ENCODE data around the gene TPI1. TPM values are rescaled to one million over a fixed set of nuclear protein-coding genes. Genes with fewer than 3 reads are reported as not detected.
"Not testable (repeated sequence)": the region's sequence is repeated elsewhere in the genome, so short reads cannot be mapped to it uniquely, and the experiment has no call there.

TPI1 gene
- total RNA-seq, 2 donors from 2014 or later = 140 to 144 TPM

- Mint-ChIP-seq H3K27me3 (no peaks in the 10 kb centered on the region), H3K4me1 (peaks cover 58% of the 10 kb centered on the region), H3K4me3 (peak overlapping the region; percentile 94), H3K36me3 (ENCODE audit: low read depth) (peaks cover 3% of the 10 kb centered on the region), H3K27ac (peak overlapping the region; percentile 93)
- no peaks in the 10 kb centered on the region for H3K9me3 ChIP-seq (ENCODE audit: control insufficient read depth, low read length, poor library complexity, severe bottlenecking)
- ATAC-seq (no peak), DNase-seq (peak in 1 of 3 donors; percentile 33)
Observed at GRCh38 chr12:6871052-6871957, 4.0 kb downstream of the TPI1 start.

GRCh38 chr12:6872073-6873048 is 5.0 kb downstream of the TPI1 start:
- no peaks in the 10 kb centered on the region for H3K9me3 ChIP-seq (ENCODE audit: control insufficient read depth, low read length, poor library complexity, severe bottlenecking)
- Mint-ChIP-seq H3K4me3 (peak overlapping the region; percentile 94), H3K27me3 (no peaks in the 10 kb centered on the region), H3K27ac (peak overlapping the region; percentile 93), H3K4me1 (peaks cover 56% of the 10 kb centered on the region), H3K36me3 (ENCODE audit: low read depth) (peaks cover 6% of the 10 kb centered on the region)
- ATAC-seq (peak; percentile 46), DNase-seq (peak; percentile 78 to 82 (median 81))

GRCh38 chr12:6873094-6874014 is 6.0 kb downstream of the TPI1 start, which contains the start of gene SPSB2:
SPSB2 (minus strand) TSS chr12:6873303; CDS start chr12:6872901, 402 bp downstream.
- Mint-ChIP-seq H3K36me3 (ENCODE audit: low read depth) (peaks cover 6% of the 10 kb centered on the region), H3K27ac (peak within 1 kb of the TSS; percentile 93), H3K4me1 (peaks cover 51% of the 10 kb centered on the region), H3K27me3 (no peaks in the 10 kb centered on the region), H3K4me3 (peak within 1 kb of the TSS; percentile 94)
- no peaks in the 10 kb centered on the region for H3K9me3 ChIP-seq (ENCODE audit: control insufficient read depth, low read length, poor library complexity, severe bottlenecking)
- DNase-seq (peak; percentile 99 to 100 (median 99)), ATAC-seq (peak; percentile 93)

GRCh38 chr12:6874015-6874368 is 6.7 kb downstream of the TPI1 start:
- ATAC-seq; H3K36me3 Mint-ChIP-seq (ENCODE audit: low read depth); DNase-seq; H3K9me3 ChIP-seq (ENCODE audit: control insufficient read depth, low read length, poor library complexity, severe bottlenecking); H3K27me3 Mint-ChIP-seq: not testable (repeated sequence)
- peaks cover 45% of the 10 kb centered on the region for H3K4me1 Mint-ChIP-seq
- H3K4me3 Mint-ChIP-seq = peak overlapping the region; percentile 94
- peak overlapping the region; percentile 93 for H3K27ac Mint-ChIP-seq

DNA sequence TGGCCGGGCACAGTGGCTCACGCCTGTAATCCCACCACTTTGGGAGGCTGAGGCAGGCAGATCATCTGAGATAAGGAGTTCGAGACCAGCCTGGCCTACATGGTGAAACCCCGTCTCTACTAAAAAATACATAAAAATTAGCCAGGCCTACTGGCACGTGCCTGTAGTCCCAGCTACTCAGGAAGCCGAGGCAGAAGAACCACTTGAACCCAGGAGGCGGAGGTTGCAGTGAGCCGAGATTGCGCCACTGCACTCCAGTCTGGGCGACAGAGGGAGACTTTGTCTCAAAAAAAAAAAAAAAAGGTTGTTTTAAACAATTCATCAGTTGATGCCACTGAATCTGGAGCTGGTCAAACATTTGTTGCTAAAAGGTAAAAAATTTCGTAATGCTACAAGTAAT is 12.5 kb downstream of the TPI1 start:
- H3K9me3 ChIP-seq (ENCODE audit: control insufficient read depth, low read length, poor library complexity, severe bottlenecking); H3K36me3 Mint-ChIP-seq (ENCODE audit: low read depth); H3K27me3 Mint-ChIP-seq; H3K4me1 Mint-ChIP-seq; H3K4me3 Mint-ChIP-seq; H3K27ac Mint-ChIP-seq; DNase-seq; ATAC-seq: not testable (repeated sequence)

- Mint-ChIP-seq H3K4me1 (no peaks in the 10 kb centered on the region), H3K4me3 (no peak overlapping the region), H3K27ac (no peak overlapping the region), H3K27me3 (no peaks in the 10 kb centered on the region), H3K36me3 (ENCODE audit: low read depth) (no peaks in the 10 kb centered on the region)
- H3K9me3 ChIP-seq (ENCODE audit: control insufficient read depth, low read length, poor library complexity, severe bottlenecking) = no peaks in the 10 kb centered on the region
- no peak for DNase-seq
- ATAC-seq = no peak
Observed at GRCh38 chr12:6883252-6883651, 15.9 kb downstream of the TPI1 start.

GRCh38 chr12:6883683-6884082 is 16.4 kb downstream of the TPI1 start:
- Mint-ChIP-seq H3K27ac (no peak overlapping the region), H3K4me1 (no peaks in the 10 kb centered on the region), H3K4me3 (no peak overlapping the region), H3K36me3 (ENCODE audit: low read depth) (no peaks in the 10 kb centered on the region), H3K27me3 (no peaks in the 10 kb centered on the region)
- no peaks in the 10 kb centered on the region for H3K9me3 ChIP-seq (ENCODE audit: control insufficient read depth, low read length, poor library complexity, severe bottlenecking)
- ATAC-seq (no peak), DNase-seq (no peak)

DNA sequence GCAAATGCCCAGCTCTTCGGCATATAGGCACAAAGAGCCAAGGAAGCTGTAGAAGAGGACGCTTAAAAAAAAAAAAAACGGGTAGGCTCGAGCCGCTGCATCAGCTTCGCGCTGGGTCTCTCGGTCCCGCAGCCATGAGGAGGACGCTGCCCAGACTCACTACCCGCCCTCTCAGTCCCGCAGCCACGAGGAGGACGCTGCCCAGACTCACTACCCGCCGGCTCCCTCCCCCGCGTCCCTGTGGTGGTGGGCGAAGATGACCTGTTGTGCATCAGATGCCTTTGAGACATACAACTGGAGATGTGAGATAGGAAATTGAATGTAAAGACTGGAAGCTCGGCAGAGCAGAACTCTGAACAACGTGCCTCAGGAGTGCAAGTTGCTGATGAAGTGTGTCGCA is 17.2 kb downstream of the TPI1 start:
- no peaks in the 10 kb centered on the region for H3K9me3 ChIP-seq (ENCODE audit: control insufficient read depth, low read length, poor library complexity, severe bottlenecking)
- Mint-ChIP-seq H3K4me3 (no peak overlapping the region), H3K27me3 (no peaks in the 10 kb centered on the region), H3K27ac (no peak overlapping the region), H3K4me1 (no peaks in the 10 kb centered on the region), H3K36me3 (ENCODE audit: low read depth) (no peaks in the 10 kb centered on the region)
- ATAC-seq = no peak
- no peak for DNase-seq

DNA sequence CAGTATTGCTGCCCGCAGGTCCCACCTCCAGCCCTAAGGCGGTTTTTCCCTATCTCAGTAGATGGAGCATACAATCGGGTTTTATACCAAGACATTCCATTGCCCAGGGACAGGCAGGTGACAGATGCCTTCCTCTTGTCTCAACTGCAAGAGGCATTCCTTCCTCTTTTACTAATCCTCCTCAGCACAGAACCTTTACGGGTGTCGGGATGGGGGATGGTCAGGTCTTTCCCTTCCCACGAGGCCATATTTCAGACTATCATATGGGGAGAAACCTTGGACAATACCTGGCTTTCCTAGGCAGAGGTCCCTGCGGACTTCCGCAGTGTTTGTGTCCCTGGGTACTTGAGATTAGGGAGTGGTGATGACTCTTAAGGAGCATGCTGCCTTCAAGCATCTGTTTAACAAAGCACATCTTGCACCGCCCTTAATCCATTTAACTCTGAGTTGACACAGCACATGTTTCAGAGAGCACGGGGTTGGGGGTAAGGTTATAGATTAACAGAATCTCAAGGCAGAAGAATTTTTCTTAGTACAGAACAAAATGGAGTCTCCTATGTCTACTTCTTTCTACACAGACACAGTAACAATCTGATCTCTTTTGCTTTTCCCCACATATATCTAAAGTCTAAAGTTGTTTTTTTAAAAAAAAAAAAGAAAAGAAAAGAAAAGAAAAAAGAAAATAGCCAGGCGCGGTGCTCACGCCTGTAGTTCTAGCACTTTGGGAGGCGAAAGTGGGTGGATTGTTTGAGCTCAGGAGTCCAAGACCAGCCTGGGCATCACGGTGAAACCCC is 19.1 kb downstream of the TPI1 start:
- H3K4me3 Mint-ChIP-seq; DNase-seq; H3K9me3 ChIP-seq (ENCODE audit: control insufficient read depth, low read length, poor library complexity, severe bottlenecking); H3K27ac Mint-ChIP-seq; ATAC-seq; H3K36me3 Mint-ChIP-seq (ENCODE audit: low read depth); H3K4me1 Mint-ChIP-seq; H3K27me3 Mint-ChIP-seq: not testable (repeated sequence)

- ATAC-seq = no peak
- no peak overlapping the region for H3K27ac Mint-ChIP-seq
- H3K27me3 Mint-ChIP-seq = no peaks in the 10 kb centered on the region
Observed at GRCh38 chr12:6887460-6887859, 20.1 kb downstream of the TPI1 start.

GRCh38 chr12:6888360-6888759 is 21.0 kb downstream of the TPI1 start:
- DNase-seq = no peak
- H3K9me3 ChIP-seq (ENCODE audit: control insufficient read depth, low read length, poor library complexity, severe bottlenecking) = no peaks in the 10 kb centered on the region
- Mint-ChIP-seq H3K4me3 (no peak overlapping the region), H3K4me1 (peaks cover 5% of the 10 kb centered on the region), H3K27ac (no peak overlapping the region), H3K36me3 (ENCODE audit: low read depth) (no peaks in the 10 kb centered on the region), H3K27me3 (no peaks in the 10 kb centered on the region)
- ATAC-seq = no peak

More at GRCh38 chr12:6887460-6887859, 20.1 kb downstream of the TPI1 start:
- H3K4me3 Mint-ChIP-seq = no peak overlapping the region
- H3K9me3 ChIP-seq (ENCODE audit: control insufficient read depth, low read length, poor library complexity, severe bottlenecking) = no peaks in the 10 kb centered on the region
- H3K4me1 Mint-ChIP-seq = peaks cover 5% of the 10 kb centered on the region
- DNase-seq = no peak
- H3K36me3 Mint-ChIP-seq (ENCODE audit: low read depth) = no peaks in the 10 kb centered on the region

DNA sequence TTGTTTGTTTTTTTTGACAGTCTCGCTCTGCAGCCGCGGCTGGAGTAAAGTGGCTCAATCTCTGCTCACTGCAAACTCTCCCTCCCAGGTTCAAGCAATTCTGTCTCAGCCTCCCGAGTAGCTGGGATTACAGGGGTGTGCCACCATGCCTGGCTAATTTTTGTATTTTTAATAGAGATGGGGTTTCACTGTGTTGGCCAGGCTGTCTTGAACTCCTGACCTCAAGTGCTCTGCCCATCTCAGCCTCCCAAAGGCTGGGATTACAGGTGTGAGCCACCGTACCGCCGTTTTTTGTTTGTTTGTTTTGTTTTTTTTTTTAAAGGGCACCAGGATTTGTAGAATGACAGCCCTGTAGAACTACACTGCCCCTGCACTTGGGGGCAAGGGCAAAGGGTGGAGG is 21.5 kb downstream of the TPI1 start:
- not testable (repeated sequence) for H3K36me3 Mint-ChIP-seq (ENCODE audit: low read depth); H3K27me3 Mint-ChIP-seq; ATAC-seq; H3K27ac Mint-ChIP-seq; H3K4me3 Mint-ChIP-seq; H3K9me3 ChIP-seq (ENCODE audit: control insufficient read depth, low read length, poor library complexity, severe bottlenecking); H3K4me1 Mint-ChIP-seq; DNase-seq
